Measurements from ENCODE around the gene KRT8. TPM values are rescaled to one million over a fixed set of nuclear protein-coding genes. Genes with fewer than 3 reads are reported as not detected.
"Not testable (repeated sequence)": the region's sequence is repeated elsewhere in the genome, so short reads cannot be mapped to it uniquely, and the experiment has no call there.

The KRT8 gene
- polyA plus RNA-seq, 1 donor from 2014 or later = 0.46 TPM

DNA sequence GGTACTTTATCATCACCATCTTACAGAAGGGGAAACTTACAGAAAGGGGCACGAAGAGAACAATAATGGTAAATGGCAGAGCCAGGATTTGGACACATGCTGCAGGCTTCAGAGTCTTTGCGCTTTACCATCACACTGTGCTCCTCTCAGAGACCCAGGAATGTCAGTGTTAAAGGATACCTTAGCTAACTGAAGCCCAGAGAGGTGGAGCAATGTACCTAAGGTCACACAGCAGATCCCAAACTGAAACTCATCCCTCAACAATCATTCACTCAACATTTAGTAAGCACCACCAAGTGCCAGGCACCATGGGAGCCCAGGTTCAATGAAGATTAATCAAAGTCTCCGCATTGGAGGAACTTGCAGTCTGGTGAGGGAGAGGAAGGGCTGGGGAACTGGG, 48.1 kb downstream of the KRT8 start:
- Histone ChIP-seq H3K9me3 (ENCODE audit: low read length) (no peaks in the 10 kb centered on the region), H3K9me2 (ENCODE audit: insufficient read depth, low read length) (no peaks in the 10 kb centered on the region), H3K79me2 (replicated peaks; ENCODE audit: insufficient read depth, low read length) (no peaks in the 10 kb centered on the region), H3K27me3 (ENCODE audit: insufficient read depth, low read depth, low read length) (no peaks in the 10 kb centered on the region), H3K4me2 (ENCODE audit: low read length) (no peak overlapping the region), H2AFZ (ENCODE audit: low read depth, low read length) (no peak overlapping the region), H3K27ac (ENCODE audit: low read length) (no peak overlapping the region), H3F3A (ENCODE audit: insufficient read depth, low read length, poor library complexity, severe bottlenecking) (no peaks in the 10 kb centered on the region), H3K36me3 (ENCODE audit: insufficient read depth, low read length) (no peaks in the 10 kb centered on the region), H3K4me3 (ENCODE audit: low read length) (no peak overlapping the region), H3K9ac (ENCODE audit: low read length) (no peak overlapping the region), H4K20me1 (ENCODE audit: insufficient read depth) (no peaks in the 10 kb centered on the region)
- TF ChIP-seq, protein P1, sequence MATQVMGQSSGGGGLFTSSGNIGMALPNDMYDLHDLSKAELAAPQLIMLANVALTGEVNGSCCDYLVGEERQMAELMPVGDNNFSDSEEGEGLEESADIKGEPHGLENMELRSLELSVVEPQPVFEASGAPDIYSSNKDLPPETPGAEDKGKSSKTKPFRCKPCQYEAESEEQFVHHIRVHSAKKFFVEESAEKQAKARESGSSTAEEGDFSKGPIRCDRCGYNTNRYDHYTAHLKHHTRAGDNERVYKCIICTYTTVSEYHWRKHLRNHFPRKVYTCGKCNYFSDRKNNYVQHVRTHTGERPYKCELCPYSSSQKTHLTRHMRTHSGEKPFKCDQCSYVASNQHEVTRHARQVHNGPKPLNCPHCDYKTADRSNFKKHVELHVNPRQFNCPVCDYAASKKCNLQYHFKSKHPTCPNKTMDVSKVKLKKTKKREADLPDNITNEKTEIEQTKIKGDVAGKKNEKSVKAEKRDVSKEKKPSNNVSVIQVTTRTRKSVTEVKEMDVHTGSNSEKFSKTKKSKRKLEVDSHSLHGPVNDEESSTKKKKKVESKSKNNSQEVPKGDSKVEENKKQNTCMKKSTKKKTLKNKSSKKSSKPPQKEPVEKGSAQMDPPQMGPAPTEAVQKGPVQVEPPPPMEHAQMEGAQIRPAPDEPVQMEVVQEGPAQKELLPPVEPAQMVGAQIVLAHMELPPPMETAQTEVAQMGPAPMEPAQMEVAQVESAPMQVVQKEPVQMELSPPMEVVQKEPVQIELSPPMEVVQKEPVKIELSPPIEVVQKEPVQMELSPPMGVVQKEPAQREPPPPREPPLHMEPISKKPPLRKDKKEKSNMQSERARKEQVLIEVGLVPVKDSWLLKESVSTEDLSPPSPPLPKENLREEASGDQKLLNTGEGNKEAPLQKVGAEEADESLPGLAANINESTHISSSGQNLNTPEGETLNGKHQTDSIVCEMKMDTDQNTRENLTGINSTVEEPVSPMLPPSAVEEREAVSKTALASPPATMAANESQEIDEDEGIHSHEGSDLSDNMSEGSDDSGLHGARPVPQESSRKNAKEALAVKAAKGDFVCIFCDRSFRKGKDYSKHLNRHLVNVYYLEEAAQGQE (IDR thresholded peaks at IDR 0.05; ENCODE audit: borderline replicate concordance) = no peak
- TF ChIP-seq, protein P2, sequence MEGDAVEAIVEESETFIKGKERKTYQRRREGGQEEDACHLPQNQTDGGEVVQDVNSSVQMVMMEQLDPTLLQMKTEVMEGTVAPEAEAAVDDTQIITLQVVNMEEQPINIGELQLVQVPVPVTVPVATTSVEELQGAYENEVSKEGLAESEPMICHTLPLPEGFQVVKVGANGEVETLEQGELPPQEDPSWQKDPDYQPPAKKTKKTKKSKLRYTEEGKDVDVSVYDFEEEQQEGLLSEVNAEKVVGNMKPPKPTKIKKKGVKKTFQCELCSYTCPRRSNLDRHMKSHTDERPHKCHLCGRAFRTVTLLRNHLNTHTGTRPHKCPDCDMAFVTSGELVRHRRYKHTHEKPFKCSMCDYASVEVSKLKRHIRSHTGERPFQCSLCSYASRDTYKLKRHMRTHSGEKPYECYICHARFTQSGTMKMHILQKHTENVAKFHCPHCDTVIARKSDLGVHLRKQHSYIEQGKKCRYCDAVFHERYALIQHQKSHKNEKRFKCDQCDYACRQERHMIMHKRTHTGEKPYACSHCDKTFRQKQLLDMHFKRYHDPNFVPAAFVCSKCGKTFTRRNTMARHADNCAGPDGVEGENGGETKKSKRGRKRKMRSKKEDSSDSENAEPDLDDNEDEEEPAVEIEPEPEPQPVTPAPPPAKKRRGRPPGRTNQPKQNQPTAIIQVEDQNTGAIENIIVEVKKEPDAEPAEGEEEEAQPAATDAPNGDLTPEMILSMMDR (IDR thresholded peaks at IDR 0.05; ENCODE audit: poor library complexity, severe bottlenecking) = no peak

DNA sequence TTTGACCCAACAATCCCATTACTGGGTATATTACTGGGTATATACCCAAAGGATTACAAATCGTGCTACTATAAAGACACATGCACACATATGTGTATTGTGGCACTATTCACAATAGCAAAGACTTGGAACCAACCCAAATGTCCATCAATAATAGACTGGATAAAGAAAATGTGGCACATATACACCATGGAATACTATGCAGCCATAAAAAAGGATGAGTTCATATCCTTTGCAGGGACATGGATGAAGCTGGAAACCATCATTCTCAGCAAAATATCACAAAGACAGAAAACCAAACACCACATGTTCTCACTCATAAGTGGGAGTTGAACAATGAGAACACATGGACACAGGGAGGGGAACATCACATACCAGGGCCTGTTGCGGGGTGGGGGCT, 48.8 kb downstream of the KRT8 start:
- not testable (repeated sequence) for H3K9ac ChIP-seq (ENCODE audit: low read length); H3K9me3 ChIP-seq (ENCODE audit: low read length); H3K4me3 ChIP-seq (ENCODE audit: low read length); H3K27me3 ChIP-seq (ENCODE audit: insufficient read depth, low read depth, low read length); H3K4me2 ChIP-seq (ENCODE audit: low read length); H3K79me2 ChIP-seq (replicated peaks; ENCODE audit: insufficient read depth, low read length); H3K27ac ChIP-seq (ENCODE audit: low read length); H4K20me1 ChIP-seq (ENCODE audit: insufficient read depth); H3F3A ChIP-seq (ENCODE audit: insufficient read depth, low read length, poor library complexity, severe bottlenecking); H2AFZ ChIP-seq (ENCODE audit: low read depth, low read length); H3K36me3 ChIP-seq (ENCODE audit: insufficient read depth, low read length); H3K9me2 ChIP-seq (ENCODE audit: insufficient read depth, low read length)

DNA sequence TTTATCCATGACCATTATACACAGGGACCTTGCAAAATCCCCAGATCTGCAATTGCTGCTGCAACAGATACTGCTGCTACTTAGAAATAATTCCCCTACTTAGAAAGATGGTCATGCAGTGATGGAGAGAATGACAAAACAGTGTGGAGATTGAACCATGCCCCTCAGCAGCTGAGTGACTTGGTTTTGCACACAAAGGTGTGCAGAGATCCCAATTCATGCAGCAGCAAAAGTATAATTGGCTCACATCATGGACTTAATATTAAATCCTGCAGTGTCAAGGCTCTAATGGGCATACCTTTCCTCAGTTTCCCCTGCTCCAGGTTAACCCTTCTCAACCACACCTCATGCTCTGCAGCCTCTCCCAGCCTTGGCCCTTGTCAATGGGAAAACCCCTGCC, 53.1 kb downstream of the KRT8 start:
- no peak overlapping the region for H3K9ac ChIP-seq (ENCODE audit: low read length)
- H3K9me3 ChIP-seq (ENCODE audit: low read length) = no peaks in the 10 kb centered on the region
- no peak overlapping the region for H3K4me3 ChIP-seq (ENCODE audit: low read length)
- H2AFZ ChIP-seq (ENCODE audit: low read depth, low read length) = no peak overlapping the region
- no peaks in the 10 kb centered on the region for H4K20me1 ChIP-seq (ENCODE audit: insufficient read depth)
- H3K27ac ChIP-seq (ENCODE audit: low read length) = no peak overlapping the region
- H3K9me2 ChIP-seq (ENCODE audit: insufficient read depth, low read length) = no peaks in the 10 kb centered on the region
- H3K36me3 ChIP-seq (ENCODE audit: insufficient read depth, low read length) = no peaks in the 10 kb centered on the region
- TF ChIP-seq EZH2 (IDR thresholded peaks at IDR 0.05; ENCODE audit: borderline replicate concordance, insufficient read depth, low read length, poor library complexity, severe bottlenecking) = no peak
- TF ChIP-seq, protein P1 (IDR thresholded peaks at IDR 0.05; ENCODE audit: borderline replicate concordance) = no peak
- TF ChIP-seq, protein P2 (IDR thresholded peaks at IDR 0.05; ENCODE audit: poor library complexity, severe bottlenecking) = no peak
- TF ChIP-seq SMC3 (conservative IDR thresholded peaks at IDR 0.05; ENCODE audit: poor library complexity) = no peak
- no peak for TF ChIP-seq EP300 (conservative IDR thresholded peaks at IDR 0.05; ENCODE audit: poor library complexity, severe bottlenecking)
- TF ChIP-seq POLR2AphosphoS5 (IDR thresholded peaks at IDR 0.05) = no peak
- TF ChIP-seq RAD21 (conservative IDR thresholded peaks at IDR 0.05) = no peak
- TF ChIP-seq MXI1 (conservative IDR thresholded peaks at IDR 0.05; ENCODE audit: poor library complexity, severe bottlenecking) = no peak
- no peak for TF ChIP-seq TAF1 (IDR thresholded peaks at IDR 0.05; ENCODE audit: low read depth)
- no peak overlapping the region for H3K4me2 ChIP-seq (ENCODE audit: low read length)
- H3F3A ChIP-seq (ENCODE audit: insufficient read depth, low read length, poor library complexity, severe bottlenecking) = no peaks in the 10 kb centered on the region
- no peaks in the 10 kb centered on the region for H3K79me2 ChIP-seq (replicated peaks; ENCODE audit: insufficient read depth, low read length)
- H3K27me3 ChIP-seq (ENCODE audit: insufficient read depth, low read depth, low read length) = no peaks in the 10 kb centered on the region
